Caco-2 (cell line): Measurements from ENCODE around the gene RTP4. TPM values are rescaled to one million over a fixed set of nuclear protein-coding genes. Genes with fewer than 3 reads are reported as not detected.

Source experiments
- BruUV-seq: library from RNA; stranded (reverse); fragments of 400-500 nt; replicated peaks from 2 replicates; lab custom pipeline; 2021; lab: Mats Ljungman, UMichigan
- CTCF ChIA-PET: fragments of 300-600 bp; sonication (Branson Sonifier 250); formaldehyde crosslinking; loops from one replicate; lab custom pipeline; 2022; ENCODE audit warnings: antibody characterized with exemption; lab: Charles Lee
- POLR2A ChIA-PET: fragments of 300-600 bp; sonication (Branson Sonifier 250); formaldehyde crosslinking; loops from one replicate; lab custom pipeline; 2022; ENCODE audit warnings: antibody characterized with exemption; lab: Charles Lee
- DNase-seq, 2 experiments: peaks; one replicate each; pipeline versions ENCODE4 v3.0.0 to v3.0.0-alpha.2; 2020 to 2022
- H3K27me3 ChIP-seq: replicated peaks from 2 replicates; pipeline ENCODE4 v1.6.0; 2011; ENCODE audit warnings: low read length; ENCODE audit not compliant: control insufficient read depth, insufficient read depth
- H3K36me3 ChIP-seq: 2 replicates; pipeline ENCODE4 v1.5.1; 2011; ENCODE audit warnings: low read length; ENCODE audit not compliant: control insufficient read depth, insufficient read depth
- H3K4me1 ChIP-seq: fragments of 250-450 bp; sonication (Bioruptor Pico); 2 replicates; pipeline ENCODE4 v1.5.1; 2020; ENCODE audit warnings: mild to moderate bottlenecking
- H3K4me3 ChIP-seq: 2 replicates; pipeline ENCODE4 v1.5.1; 2011; ENCODE audit warnings: low read depth, mild to moderate bottlenecking, control low read depth, low read length
- H3K9me3 ChIP-seq: fragments of 250-450 bp; sonication (Bioruptor Pico); 2 replicates; pipeline ENCODE4 v1.5.1; 2020; ENCODE audit warnings: mild to moderate bottlenecking, moderate library complexity
- H3K27ac Mint-ChIP-seq: one replicate; pipeline ENCODE4 v1.8.0; 2022; ENCODE audit warnings: mixed read lengths; ENCODE audit not compliant: unreplicated experiment
- H3K27me3 Mint-ChIP-seq: one replicate; pipeline ENCODE4 v1.8.0; 2022; ENCODE audit warnings: mixed read lengths; ENCODE audit not compliant: insufficient read depth, unreplicated experiment
- H3K36me3 Mint-ChIP-seq: one replicate; pipeline ENCODE4 v1.8.0; 2022; ENCODE audit warnings: mild to moderate bottlenecking, mixed read lengths; ENCODE audit not compliant: insufficient read depth, unreplicated experiment
- H3K4me1 Mint-ChIP-seq: one replicate; pipeline ENCODE4 v1.8.0; 2022; ENCODE audit warnings: low read depth, mixed read lengths; ENCODE audit not compliant: unreplicated experiment
- H3K4me3 Mint-ChIP-seq: one replicate; pipeline ENCODE4 v1.8.0; 2022; ENCODE audit warnings: mild to moderate bottlenecking, moderate library complexity, mixed read lengths; ENCODE audit not compliant: unreplicated experiment
- H3K9me3 Mint-ChIP-seq: one replicate; pipeline ENCODE4 v1.8.0; 2022; ENCODE audit warnings: mixed read lengths; ENCODE audit not compliant: unreplicated experiment
- CTCF ChIP-seq, 2 experiments: fragments of 200-600 bp in 1 of 2; IDR thresholded peaks; 1 replicate in 1 of 2; 2 replicates in 1 of 2; pipeline versions ENCODE4 v1.5.1 to v1.8.0; 2011 to 2022; ENCODE audit warnings: antibody characterized with exemption in 1 of 2, control low read depth in 1 of 2, inconsistent platforms in 1 of 2, low read depth in 1 of 2, low read length in 1 of 2, mild to moderate bottlenecking in 1 of 2, moderate library complexity in 1 of 2; ENCODE audit not compliant: insufficient read depth in 1 of 2, severe bottlenecking in 1 of 2, unreplicated experiment in 1 of 2
- intact Hi-C: fragments of 100-400 bp; cut with micrococcal nuclease; formaldehyde crosslinking; loops from one replicate; pipeline ENCODE4 v1.10.0; 2022; ENCODE audit not compliant: unreplicated experiment
- total RNA-seq: library from RNA; stranded (reverse); gene quantifications from 2 replicates; pipeline ENCODE4 v1.2.3, GENCODE V29; 2022

RTP4 gene
- total RNA-seq, 1 experiment from 2014 or later: not detected

DNA sequence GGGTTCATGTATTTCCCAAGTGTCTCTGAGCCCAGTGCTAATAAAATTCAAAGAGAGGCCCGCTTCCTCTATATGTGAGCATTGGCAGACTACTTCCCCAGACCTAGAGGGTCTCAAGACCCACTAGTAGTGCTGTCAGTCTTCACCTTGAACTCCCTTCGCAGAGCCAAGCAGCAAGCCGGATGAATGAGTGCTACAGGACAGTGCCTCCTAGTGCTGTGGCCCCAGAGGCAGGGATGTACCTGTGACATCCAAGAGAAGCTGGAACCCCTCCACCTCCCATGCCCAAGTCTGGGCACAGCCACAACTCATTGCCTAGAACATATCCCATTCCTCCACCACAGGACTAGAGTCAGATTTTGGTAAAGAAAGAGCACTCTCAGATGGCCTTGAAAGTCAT lies 39.5 kb upstream of the RTP4 start:
- Histone ChIP-seq H3K27me3 (no peaks in the 10 kb centered on the region), H3K4me1 (peaks cover 7% of the 10 kb centered on the region), H3K36me3 (no peaks in the 10 kb centered on the region), H3K4me3 (no peak overlapping the region), H3K9me3 (no peaks in the 10 kb centered on the region)
- Mint-ChIP-seq H3K27ac (no peak overlapping the region), H3K27me3 (no peaks in the 10 kb centered on the region), H3K4me1 (no peaks in the 10 kb centered on the region), H3K36me3 (no peaks in the 10 kb centered on the region), H3K4me3 (no peak overlapping the region), H3K9me3 (no peaks in the 10 kb centered on the region)
- no peak for TF ChIP-seq CTCF (IDR thresholded peaks at IDR 0.05; ENCODE audit: insufficient read depth in 1 of 2, low read depth in 1 of 2, low read length in 1 of 2, severe bottlenecking in 1 of 2, unreplicated experiment in 1 of 2)
- ChIA-PET POLR2A (no interaction called here), CTCF (no interaction called here)
- intact Hi-C loops: no loop called here
- BruUV-seq: no TSS peak
- DNase-seq: no peak

- no peaks in the 10 kb centered on the region for H3K27me3 ChIP-seq
- POLR2A ChIA-PET: no interaction called here
- no peaks in the 10 kb centered on the region for H3K36me3 Mint-ChIP-seq
- H3K27ac Mint-ChIP-seq: no peak overlapping the region
- no peaks in the 10 kb centered on the region for H3K27me3 Mint-ChIP-seq
- H3K4me3 Mint-ChIP-seq: no peak overlapping the region
- DNase-seq: no peak
- H3K9me3 Mint-ChIP-seq: no peaks in the 10 kb centered on the region
- no peak overlapping the region for H3K4me3 ChIP-seq
- H3K9me3 ChIP-seq: no peaks in the 10 kb centered on the region
- H3K36me3 ChIP-seq: no peaks in the 10 kb centered on the region
- TF ChIP-seq CTCF (IDR thresholded peaks at IDR 0.05; ENCODE audit: insufficient read depth in 1 of 2, low read depth in 1 of 2, low read length in 1 of 2, severe bottlenecking in 1 of 2, unreplicated experiment in 1 of 2): no peak
- CTCF ChIA-PET: no interaction called here
- no TSS peak for BruUV-seq
- H3K4me1 ChIP-seq: no peaks in the 10 kb centered on the region
- no peaks in the 10 kb centered on the region for H3K4me1 Mint-ChIP-seq
- intact Hi-C loops: no loop called here
These were observed 33.3 kb upstream of the RTP4 start for GRCh38 chr3:187334904-187335303.

DNA sequence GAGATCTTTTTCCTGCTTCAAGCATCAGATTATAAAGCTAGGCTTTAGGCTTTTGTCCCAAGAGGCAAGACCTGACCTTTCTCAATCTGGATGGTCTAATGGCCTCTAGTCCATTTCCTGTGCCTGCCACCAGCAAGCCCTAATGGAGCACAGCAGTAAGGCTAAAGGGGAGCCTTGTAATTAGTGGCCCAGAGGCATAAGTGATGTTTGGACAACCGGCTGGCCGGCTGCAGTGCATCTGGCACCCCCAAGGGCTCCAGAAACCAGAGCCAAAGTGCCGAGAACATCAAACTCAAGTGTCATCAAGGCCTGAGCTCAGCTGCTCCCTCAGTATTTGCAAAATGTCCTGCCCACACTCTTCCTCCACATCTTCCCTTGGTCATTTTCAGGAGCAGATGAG lies 31.9 kb upstream of the RTP4 start:
- no peak overlapping the region for H3K4me3 Mint-ChIP-seq
- H3K27me3 Mint-ChIP-seq: no peaks in the 10 kb centered on the region
- no peak overlapping the region for H3K27ac Mint-ChIP-seq
- TF ChIP-seq CTCF (IDR thresholded peaks at IDR 0.05; ENCODE audit: insufficient read depth in 1 of 2, low read depth in 1 of 2, low read length in 1 of 2, severe bottlenecking in 1 of 2, unreplicated experiment in 1 of 2): no peak
- no TSS peak for BruUV-seq
- CTCF ChIA-PET: no interaction called here
- Histone ChIP-seq H3K4me3 (no peak overlapping the region), H3K4me1 (no peaks in the 10 kb centered on the region), H3K9me3 (no peaks in the 10 kb centered on the region), H3K36me3 (no peaks in the 10 kb centered on the region), H3K27me3 (no peaks in the 10 kb centered on the region)
- no peaks in the 10 kb centered on the region for H3K9me3 Mint-ChIP-seq
- intact Hi-C loops: no loop called here
- no peak for DNase-seq
- POLR2A ChIA-PET: no interaction called here
- no peaks in the 10 kb centered on the region for H3K4me1 Mint-ChIP-seq
- H3K36me3 Mint-ChIP-seq: no peaks in the 10 kb centered on the region
